ENCODE measurements around the gene EIF3I.
A peak's percentile ranks its signal among the peaks of the same experiment; 100 is the strongest.

The EIF3I gene

DNA sequence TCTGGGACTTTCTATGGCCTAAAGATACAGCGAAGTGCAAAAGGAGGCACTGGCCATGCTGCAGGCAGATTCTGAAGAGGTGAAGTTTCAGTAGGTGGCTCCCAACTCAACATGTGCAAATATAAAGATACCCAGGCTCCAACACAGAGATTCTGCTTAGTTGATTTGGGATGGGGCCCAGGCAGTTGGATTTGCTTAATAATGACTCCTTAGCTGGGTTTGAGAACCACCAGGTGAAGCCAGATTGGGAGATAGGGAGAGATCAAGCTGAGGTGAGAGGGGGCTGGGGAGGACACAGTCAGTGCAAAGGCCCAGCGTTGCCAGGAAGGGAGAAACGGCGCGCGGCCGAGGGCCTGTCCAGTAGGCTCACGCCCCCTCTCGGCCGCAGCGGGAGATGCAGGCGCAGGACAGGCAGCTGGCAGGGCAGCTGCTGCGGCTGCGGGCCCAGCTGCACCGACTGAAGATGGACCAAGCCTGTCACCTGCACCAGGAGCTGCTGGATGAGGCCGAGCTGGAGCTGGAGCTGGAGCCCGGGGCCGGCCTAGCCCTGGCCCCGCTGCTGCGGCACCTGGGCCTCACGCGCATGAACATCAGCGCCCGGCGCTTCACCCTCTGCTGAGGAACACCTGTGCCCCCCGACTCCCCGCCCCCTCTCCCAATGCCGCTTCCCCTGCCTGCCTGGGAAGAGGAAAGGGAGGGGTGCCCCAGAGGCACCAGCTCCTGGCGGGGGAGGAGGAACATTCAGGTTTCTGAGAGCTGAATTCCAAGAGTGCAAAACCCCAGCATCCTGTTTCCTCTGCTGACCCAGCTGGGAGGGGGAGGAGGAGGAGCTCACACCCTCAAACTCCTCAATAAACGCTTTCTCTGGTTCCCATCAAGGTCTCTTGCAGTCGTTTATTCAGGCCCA is 26.0 kb downstream of the EIF3I start (continued):
- TF ChIP-seq, protein P1, sequence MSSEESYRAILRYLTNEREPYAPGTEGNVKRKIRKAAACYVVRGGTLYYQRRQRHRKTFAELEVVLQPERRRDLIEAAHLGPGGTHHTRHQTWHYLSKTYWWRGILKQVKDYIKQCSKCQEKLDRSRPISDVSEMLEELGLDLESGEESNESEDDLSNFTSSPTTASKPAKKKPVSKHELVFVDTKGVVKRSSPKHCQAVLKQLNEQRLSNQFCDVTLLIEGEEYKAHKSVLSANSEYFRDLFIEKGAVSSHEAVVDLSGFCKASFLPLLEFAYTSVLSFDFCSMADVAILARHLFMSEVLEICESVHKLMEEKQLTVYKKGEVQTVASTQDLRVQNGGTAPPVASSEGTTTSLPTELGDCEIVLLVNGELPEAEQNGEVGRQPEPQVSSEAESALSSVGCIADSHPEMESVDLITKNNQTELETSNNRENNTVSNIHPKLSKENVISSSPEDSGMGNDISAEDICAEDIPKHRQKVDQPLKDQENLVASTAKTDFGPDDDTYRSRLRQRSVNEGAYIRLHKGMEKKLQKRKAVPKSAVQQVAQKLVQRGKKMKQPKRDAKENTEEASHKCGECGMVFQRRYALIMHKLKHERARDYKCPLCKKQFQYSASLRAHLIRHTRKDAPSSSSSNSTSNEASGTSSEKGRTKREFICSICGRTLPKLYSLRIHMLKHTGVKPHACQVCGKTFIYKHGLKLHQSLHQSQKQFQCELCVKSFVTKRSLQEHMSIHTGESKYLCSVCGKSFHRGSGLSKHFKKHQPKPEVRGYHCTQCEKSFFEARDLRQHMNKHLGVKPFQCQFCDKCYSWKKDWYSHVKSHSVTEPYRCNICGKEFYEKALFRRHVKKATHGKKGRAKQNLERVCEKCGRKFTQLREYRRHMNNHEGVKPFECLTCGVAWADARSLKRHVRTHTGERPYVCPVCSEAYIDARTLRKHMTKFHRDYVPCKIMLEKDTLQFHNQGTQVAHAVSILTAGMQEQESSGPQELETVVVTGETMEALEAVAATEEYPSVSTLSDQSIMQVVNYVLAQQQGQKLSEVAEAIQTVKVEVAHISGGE (tag by site-specific recombination; conservative IDR thresholded peaks at IDR 0.05; ENCODE audit: low read depth): no peak
- TF ChIP-seq ZNF2 (tag by site-specific recombination; IDR thresholded peaks at IDR 0.05): peak; percentile 80
- no peak for TF ChIP-seq ZNF544 (tag by site-specific recombination; IDR thresholded peaks at IDR 0.05)
- no peak for TF ChIP-seq ZNF677 (tag by site-specific recombination; IDR thresholded peaks at IDR 0.05)
- no peak for TF ChIP-seq ZNF114 (tag by site-specific recombination; IDR thresholded peaks at IDR 0.05)
- 0 out of 2 replicates have a peak, but pooled peaks have one; percentile 39 for TF ChIP-seq ZNF629 (tag by site-specific recombination; IDR thresholded peaks at IDR 0.05)
- peak; percentile 74; the same call in 1 of the 2 replicates for TF ChIP-seq ZFP69B (tag by site-specific recombination; IDR thresholded peaks at IDR 0.05)
- TF ChIP-seq ZFHX2 (tag by site-specific recombination; conservative IDR thresholded peaks at IDR 0.05): peak; percentile 6; the same call in 1 of the 2 replicates
- peak; percentile 51; the same call in 1 of the 2 replicates for TF ChIP-seq ZNF10 (tag by site-specific recombination; IDR thresholded peaks at IDR 0.05)
- TF ChIP-seq, protein P2, sequence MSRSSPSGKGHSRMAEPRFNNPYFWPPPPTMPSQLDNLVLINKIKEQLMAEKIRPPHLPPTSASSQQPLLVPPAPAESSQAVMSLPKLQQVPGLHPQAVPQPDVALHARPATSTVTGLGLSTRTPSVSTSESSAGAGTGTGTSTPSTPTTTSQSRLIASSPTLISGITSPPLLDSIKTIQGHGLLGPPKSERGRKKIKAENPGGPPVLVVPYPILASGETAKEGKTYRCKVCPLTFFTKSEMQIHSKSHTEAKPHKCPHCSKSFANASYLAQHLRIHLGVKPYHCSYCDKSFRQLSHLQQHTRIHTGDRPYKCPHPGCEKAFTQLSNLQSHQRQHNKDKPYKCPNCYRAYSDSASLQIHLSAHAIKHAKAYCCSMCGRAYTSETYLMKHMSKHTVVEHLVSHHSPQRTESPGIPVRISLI (tag by site-specific recombination; IDR thresholded peaks at IDR 0.05): no peak
- TF ChIP-seq, protein P3, sequence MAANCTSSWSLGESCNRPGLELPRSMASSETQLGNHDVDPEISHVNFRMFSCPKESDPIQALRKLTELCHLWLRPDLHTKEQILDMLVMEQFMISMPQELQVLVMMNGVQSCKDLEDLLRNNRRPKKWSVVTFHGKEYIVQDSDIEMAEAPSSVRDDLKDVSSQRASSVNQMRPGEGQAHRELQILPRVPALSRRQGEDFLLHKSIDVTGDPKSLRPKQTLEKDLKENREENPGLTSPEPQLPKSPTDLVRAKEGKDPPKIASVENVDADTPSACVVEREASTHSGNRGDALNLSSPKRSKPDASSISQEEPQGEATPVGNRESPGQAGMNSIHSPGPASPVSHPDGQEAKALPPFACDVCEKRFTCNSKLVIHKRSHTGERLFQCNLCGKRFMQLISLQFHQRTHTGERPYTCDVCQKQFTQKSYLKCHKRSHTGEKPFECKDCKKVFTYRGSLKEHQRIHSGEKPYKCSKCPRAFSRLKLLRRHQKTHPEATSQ (tag by site-specific recombination; IDR thresholded peaks at IDR 0.05): peak; percentile 74; the same call in 1 of the 2 replicates
- peak; percentile 41; the same call in 1 of the 2 replicates for TF ChIP-seq ZBTB48 (tag by site-specific recombination; IDR thresholded peaks at IDR 0.05)
- TF ChIP-seq, protein P4, sequence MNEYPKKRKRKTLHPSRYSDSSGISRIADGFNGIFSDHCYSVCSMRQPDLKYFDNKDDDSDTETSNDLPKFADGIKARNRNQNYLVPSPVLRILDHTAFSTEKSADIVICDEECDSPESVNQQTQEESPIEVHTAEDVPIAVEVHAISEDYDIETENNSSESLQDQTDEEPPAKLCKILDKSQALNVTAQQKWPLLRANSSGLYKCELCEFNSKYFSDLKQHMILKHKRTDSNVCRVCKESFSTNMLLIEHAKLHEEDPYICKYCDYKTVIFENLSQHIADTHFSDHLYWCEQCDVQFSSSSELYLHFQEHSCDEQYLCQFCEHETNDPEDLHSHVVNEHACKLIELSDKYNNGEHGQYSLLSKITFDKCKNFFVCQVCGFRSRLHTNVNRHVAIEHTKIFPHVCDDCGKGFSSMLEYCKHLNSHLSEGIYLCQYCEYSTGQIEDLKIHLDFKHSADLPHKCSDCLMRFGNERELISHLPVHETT (tag by site-specific recombination; IDR thresholded peaks at IDR 0.05): peak; percentile 69; the same call in 1 of the 2 replicates
- no peak for TF ChIP-seq GLI4 (tag by site-specific recombination; IDR thresholded peaks at IDR 0.05)
- no peak for TF ChIP-seq ZNF76 (tag by site-specific recombination; IDR thresholded peaks at IDR 0.05; ENCODE audit: borderline replicate concordance, low read depth)
- TF ChIP-seq, protein P5, sequence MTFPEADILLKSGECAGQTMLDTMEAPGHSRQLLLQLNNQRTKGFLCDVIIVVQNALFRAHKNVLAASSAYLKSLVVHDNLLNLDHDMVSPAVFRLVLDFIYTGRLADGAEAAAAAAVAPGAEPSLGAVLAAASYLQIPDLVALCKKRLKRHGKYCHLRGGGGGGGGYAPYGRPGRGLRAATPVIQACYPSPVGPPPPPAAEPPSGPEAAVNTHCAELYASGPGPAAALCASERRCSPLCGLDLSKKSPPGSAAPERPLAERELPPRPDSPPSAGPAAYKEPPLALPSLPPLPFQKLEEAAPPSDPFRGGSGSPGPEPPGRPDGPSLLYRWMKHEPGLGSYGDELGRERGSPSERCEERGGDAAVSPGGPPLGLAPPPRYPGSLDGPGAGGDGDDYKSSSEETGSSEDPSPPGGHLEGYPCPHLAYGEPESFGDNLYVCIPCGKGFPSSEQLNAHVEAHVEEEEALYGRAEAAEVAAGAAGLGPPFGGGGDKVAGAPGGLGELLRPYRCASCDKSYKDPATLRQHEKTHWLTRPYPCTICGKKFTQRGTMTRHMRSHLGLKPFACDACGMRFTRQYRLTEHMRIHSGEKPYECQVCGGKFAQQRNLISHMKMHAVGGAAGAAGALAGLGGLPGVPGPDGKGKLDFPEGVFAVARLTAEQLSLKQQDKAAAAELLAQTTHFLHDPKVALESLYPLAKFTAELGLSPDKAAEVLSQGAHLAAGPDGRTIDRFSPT (tag by site-specific recombination; IDR thresholded peaks at IDR 0.05): peak; percentile 24; the same call in 1 of the 2 replicates
- TF ChIP-seq HOXD13 (CRISPR knock-in tag; IDR thresholded peaks at IDR 0.05; ENCODE audit: borderline replicate concordance): no peak
- TF ChIP-seq, protein P6, sequence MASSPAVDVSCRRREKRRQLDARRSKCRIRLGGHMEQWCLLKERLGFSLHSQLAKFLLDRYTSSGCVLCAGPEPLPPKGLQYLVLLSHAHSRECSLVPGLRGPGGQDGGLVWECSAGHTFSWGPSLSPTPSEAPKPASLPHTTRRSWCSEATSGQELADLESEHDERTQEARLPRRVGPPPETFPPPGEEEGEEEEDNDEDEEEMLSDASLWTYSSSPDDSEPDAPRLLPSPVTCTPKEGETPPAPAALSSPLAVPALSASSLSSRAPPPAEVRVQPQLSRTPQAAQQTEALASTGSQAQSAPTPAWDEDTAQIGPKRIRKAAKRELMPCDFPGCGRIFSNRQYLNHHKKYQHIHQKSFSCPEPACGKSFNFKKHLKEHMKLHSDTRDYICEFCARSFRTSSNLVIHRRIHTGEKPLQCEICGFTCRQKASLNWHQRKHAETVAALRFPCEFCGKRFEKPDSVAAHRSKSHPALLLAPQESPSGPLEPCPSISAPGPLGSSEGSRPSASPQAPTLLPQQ (tag by site-specific recombination; IDR thresholded peaks at IDR 0.05): peak; percentile 67
- TF ChIP-seq, protein P7, sequence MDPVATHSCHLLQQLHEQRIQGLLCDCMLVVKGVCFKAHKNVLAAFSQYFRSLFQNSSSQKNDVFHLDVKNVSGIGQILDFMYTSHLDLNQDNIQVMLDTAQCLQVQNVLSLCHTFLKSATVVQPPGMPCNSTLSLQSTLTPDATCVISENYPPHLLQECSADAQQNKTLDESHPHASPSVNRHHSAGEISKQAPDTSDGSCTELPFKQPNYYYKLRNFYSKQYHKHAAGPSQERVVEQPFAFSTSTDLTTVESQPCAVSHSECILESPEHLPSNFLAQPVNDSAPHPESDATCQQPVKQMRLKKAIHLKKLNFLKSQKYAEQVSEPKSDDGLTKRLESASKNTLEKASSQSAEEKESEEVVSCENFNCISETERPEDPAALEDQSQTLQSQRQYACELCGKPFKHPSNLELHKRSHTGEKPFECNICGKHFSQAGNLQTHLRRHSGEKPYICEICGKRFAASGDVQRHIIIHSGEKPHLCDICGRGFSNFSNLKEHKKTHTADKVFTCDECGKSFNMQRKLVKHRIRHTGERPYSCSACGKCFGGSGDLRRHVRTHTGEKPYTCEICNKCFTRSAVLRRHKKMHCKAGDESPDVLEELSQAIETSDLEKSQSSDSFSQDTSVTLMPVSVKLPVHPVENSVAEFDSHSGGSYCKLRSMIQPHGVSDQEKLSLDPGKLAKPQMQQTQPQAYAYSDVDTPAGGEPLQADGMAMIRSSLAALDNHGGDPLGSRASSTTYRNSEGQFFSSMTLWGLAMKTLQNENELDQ (tag by site-specific recombination; IDR thresholded peaks at IDR 0.05; ENCODE audit: low read depth): no peak
- no peak for TF ChIP-seq ZNF354C (tag by site-specific recombination; IDR thresholded peaks at IDR 0.05; ENCODE audit: borderline replicate concordance, low read depth)
- TF ChIP-seq ZNF623 (tag by site-specific recombination; IDR thresholded peaks at IDR 0.05): peak; percentile 100
- TF ChIP-seq SP3 (tag by site-specific recombination; IDR thresholded peaks at IDR 0.05): 0 out of 2 replicates have a peak, but pooled peaks have one; percentile 16
- TF ChIP-seq ZNF350 (tag by site-specific recombination; IDR thresholded peaks at IDR 0.05): no peak
- TF ChIP-seq ZBTB17 (tag by site-specific recombination; IDR thresholded peaks at IDR 0.05): peak; percentile 86
- TF ChIP-seq ZNF48 (tag by site-specific recombination; IDR thresholded peaks at IDR 0.05): no peak

Data from HEK293 (cell line).